ENCODE measurements around the gene SYNGR2.
A peak's percentile ranks its signal among the peaks of the same experiment; 100 is the strongest.
"Not testable (repeated sequence)": the region's sequence is repeated elsewhere in the genome, so short reads cannot be mapped to it uniquely, and the experiment has no call there.

Gene SYNGR2

GRCh38 chr17:78144147-78144719, 24.1 kb upstream of the SYNGR2 start:
- DNase-seq = no peak

- DNase-seq = no peak
Measured at GRCh38 chr17:78144736-78145641, 23.4 kb upstream of the SYNGR2 start.

- no peak for DNase-seq
Measured at GRCh38 chr17:78146471-78146869, 21.9 kb upstream of the SYNGR2 start.

DNA sequence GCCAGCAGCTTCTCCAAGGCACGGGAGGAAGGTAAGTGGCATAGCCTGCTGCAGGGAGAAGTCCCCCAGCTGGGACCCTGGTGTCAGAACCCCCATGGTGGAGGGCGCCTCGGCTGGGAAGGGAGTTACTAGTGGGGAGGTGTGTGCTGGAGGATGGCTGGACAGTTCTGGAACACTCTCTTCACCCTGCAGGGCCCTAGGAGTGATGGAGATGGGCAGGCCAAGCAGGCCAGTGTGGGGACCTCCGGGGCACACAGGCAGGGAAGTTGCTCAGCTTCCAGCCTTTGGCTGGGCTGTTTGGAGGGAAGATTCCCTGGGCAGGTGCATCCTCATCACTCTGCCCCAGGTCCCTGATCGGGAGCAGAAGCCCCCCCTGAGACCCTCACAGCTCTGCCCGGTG, 21.5 kb upstream of the SYNGR2 start:
- no peak for DNase-seq

DNA sequence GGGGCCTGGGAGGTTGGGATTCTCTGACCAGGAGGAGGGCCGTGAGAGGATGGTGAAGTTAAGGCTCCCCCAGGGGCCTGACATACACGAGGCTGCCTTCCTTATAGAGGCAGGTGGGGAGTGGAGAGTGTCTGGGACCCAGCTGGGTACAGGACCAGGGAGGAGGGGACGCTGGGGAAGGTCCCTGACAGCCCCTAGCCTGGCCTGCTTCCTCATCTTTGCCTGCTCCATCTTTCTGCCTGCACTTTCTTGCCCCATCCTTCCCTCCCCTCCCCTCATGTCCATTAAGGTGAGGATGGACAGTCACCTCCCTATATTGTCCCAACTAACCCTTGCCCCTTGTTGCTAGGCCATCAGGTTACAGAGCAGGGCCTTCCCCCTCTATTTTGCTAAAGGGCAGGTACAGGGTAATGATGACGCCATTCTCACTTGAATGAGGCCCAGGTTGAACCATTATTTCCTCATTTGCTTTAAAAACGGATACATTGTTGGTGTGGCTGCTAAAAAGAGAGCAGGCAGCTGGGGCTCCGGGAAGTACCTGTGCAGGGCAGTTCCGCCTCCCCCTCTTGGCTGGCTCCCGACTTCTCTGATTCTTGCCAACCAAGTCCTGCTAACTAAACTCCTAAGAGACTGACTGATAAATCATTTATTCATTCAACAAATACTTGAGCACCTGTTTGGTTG, 20.9 kb upstream of the SYNGR2 start:
- no peak for DNase-seq

DNA sequence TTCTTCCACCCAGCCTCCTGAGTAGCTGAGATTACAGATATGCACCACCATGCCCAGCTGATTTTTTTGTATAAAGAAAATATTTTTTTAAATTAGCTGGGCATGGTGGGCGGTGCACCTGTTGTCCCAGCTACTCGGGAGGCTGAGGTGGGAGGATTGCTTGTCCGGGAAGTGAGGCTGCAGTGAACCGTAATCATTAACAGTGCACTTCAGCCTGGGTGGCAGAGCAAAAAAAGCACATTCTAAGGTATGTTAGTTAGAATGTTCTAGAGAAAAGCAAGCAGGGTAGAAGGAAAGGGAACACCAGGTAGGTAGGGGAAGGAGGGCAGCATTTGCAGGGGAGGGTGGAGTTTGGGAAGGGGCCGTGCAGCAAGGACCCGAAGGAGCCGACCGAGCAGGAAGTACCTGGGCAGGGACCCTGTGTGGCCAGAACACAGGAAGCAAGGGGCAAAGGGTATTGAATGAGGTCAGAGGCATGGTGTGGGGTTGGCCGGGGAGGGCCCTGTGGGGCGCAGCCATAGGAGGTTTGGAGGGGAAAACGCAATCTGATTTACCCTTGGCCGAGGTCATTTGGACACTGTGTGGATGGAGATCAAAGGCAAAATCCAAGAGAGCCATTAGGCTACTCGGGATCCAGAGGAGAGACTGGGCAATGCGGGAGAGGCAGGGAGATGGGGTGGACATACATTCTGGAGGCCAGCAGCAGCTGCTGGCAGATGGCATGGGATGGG, 19.9 kb upstream of the SYNGR2 start:
- no peak for DNase-seq

DNA sequence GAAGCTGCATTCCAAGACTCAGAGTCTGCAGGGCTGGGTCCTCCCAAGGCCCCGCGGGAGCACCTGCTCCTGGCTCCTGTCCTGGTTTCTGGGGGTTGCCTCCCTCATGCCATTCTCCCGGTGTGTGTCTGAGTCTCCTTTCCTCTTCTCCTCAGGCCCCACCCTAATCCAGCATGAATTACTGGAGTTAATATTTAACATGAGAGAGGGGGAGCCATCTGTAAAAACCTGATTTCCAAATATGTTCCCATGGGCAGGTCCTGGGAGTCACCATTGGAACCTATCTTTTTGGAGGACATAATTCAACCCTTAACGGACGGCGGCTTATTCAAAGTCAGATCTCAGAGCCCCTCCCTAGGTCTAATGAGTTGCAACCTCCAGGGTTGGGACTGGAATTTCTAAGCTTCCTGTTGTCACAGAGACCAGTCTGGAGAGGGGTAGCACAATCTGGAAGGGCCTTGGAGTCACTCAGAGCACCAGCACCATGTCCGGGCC, 16.8 kb upstream of the SYNGR2 start:
- no peak for DNase-seq

- no peak for DNase-seq
Measured at GRCh38 chr17:78154903-78155811, 13.2 kb upstream of the SYNGR2 start.

DNA sequence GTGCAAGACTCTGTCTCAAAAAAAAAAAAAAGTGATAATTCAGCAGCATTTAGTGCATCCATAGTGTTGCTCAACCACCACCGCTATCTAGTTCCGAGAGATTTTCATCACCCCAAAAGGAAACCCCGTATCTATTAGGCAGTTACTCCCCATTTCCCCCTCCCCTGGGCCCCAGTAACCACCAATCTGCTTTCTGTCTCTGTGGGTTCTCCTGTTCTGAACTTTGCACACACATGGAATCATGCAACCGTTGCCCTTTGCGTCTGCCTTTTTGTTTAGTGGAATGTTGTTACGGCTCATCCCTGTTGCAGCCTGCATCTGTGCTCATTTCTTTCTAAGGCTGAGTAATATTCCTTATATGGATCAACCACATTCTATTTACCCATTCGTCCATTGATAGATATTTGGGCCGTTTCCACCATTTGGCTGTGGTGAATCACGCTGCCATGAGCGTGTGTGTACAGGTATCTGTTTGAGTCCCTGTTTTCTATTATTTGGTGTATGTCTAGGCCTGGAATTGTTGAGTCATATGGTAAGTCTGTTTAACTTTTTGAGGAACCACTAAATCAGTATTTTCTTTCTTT, 8.7 kb upstream of the SYNGR2 start:
- DNase-seq = no peak

- no peak for DNase-seq
Measured at GRCh38 chr17:78163881-78164747, 4.3 kb upstream of the SYNGR2 start.

- DNase-seq = no peak
Measured at GRCh38 chr17:78164748-78165607, 3.4 kb upstream of the SYNGR2 start.

DNA sequence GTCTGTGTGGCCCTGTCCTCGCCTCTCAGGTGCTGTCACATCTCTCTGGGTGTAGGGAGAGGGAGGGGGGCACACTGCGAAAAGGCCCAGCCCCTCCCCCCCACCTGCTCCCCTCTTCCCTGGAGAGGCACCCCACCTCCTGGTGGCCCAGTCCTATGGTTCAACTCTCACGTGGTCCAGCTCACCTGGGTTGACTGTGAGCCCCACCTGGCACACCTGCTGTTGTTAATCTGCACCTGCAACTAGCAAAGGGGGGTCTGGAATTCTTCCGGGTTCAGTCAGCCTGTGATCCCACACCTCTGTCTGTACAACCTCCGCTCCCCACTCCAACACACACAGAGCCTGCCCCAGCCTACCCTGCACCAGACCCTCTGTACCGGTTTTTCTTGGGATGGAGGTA, 2.0 kb upstream of the SYNGR2 start:
- no peak for DNase-seq

DNA sequence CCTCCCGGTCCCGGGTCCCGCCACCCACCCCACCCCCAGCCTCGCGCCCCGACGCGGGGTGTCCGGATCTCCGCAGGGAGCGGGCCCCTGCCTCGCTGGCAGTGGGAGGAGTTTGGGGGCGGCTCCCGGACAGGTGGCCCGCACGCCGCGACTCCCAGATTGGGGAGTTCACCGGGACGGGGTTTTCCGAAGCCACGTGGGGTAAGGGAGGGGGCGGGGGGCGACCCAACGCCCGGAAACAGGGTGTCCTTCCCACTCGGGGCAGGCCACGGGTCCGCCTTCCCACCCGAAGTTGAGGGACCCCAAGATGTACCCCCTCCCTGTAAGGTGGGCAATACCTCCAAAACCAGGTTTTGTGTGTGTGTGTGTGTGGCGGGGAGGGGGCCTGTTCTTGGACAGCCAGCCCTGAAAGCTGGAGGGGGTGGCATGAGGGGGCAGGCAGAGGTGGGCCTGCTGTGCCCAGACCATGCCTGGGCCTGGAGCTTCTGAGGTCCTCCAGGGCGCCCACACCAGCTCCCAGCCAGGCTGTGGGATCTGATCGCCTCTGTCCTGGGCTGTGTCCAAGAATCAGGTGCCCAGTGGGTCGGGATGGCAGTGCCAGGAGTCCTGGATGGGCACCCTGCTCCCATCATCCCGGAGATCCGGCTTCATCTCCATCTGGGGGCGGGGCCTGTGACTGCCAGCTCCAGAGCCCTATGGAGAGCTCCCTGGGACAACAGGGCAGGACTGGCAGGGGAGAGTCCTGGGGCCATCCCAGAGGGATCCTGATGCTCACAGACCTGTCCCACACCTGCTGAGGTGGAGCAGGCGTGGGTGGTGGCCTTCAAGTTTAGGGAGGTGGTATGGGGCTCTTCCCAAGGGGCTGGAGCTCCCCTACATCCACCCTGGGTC, 767 bp downstream of the SYNGR2 start:
- DNase-seq = peak; percentile 69

GRCh38 chr17:78170692-78171590, 2.6 kb downstream of the SYNGR2 start:
- no peak for DNase-seq

GRCh38 chr17:78171591-78172248, 3.3 kb downstream of the SYNGR2 start:
- not testable (repeated sequence) for DNase-seq

GRCh38 chr17:78172249-78173051, 4.1 kb downstream of the SYNGR2 start:
- no peak for DNase-seq
